OCI-LY3 (cell line): Measurements from ENCODE around the gene BMPR1B.

Experiments used
- EZH2phosphoT487 ChIP-seq: fragments of 200-600 bp; shearing (Covaris generic); IDR thresholded peaks from 2 replicates; pipeline ENCODE4 v1.6.1; 2018; ENCODE audit warnings: antibody characterized with exemption, mixed run types, low read depth
- TF ChIP-seq, protein P1 (sequence below): fragments of 200-600, 300-600 bp; sonication (generic); IDR thresholded peaks from 2 replicates; pipeline ENCODE4 v1.5.1; 2014; ENCODE audit warnings: antibody characterized with exemption, low read length, low read depth

DNA sequence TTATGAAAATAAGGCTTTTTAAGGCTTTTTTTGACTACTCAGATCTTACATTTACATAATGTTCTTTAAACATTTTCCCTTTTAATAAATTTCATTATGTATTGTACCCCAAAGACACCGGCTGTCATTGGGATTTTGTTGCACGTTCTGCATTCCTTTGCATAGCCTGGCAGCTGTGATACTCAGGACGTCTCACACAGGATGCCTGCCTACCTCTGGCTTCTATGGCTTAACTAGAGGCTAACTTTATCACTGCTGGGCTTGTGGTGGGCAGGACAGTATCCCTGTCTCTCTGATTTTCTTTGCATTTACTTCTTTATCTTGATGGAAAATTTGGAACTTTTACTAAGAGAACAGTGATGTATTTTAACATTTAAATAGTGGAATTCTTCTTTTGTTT, 147.8 kb downstream of the BMPR1B start:
- TF ChIP-seq, protein P1, sequence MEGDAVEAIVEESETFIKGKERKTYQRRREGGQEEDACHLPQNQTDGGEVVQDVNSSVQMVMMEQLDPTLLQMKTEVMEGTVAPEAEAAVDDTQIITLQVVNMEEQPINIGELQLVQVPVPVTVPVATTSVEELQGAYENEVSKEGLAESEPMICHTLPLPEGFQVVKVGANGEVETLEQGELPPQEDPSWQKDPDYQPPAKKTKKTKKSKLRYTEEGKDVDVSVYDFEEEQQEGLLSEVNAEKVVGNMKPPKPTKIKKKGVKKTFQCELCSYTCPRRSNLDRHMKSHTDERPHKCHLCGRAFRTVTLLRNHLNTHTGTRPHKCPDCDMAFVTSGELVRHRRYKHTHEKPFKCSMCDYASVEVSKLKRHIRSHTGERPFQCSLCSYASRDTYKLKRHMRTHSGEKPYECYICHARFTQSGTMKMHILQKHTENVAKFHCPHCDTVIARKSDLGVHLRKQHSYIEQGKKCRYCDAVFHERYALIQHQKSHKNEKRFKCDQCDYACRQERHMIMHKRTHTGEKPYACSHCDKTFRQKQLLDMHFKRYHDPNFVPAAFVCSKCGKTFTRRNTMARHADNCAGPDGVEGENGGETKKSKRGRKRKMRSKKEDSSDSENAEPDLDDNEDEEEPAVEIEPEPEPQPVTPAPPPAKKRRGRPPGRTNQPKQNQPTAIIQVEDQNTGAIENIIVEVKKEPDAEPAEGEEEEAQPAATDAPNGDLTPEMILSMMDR = no peak
- no peak for TF ChIP-seq EZH2phosphoT487
